ENCODE data around the gene COMP.

DNA sequence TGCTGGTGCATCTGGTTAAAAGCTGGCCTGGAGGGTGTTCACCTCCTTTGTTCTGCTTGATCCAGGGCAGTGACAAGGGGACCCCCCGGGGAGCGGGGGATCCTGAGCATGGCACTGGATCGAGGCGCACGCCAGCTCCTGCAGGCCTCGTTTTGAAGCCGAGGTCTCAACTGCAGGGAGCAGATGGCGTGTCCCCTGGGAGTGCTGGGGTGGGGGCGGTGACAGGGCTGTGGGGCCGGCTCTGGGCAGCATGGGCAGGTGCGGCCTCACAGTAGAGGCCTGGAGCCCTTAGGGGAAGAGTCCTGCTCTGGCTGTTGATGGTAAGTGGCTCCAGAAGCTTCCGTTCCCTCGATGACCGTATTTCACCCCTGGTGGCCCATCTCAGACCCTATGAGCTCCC lies 55.8 kb downstream of the COMP start:
- TF ChIP-seq, protein P1, sequence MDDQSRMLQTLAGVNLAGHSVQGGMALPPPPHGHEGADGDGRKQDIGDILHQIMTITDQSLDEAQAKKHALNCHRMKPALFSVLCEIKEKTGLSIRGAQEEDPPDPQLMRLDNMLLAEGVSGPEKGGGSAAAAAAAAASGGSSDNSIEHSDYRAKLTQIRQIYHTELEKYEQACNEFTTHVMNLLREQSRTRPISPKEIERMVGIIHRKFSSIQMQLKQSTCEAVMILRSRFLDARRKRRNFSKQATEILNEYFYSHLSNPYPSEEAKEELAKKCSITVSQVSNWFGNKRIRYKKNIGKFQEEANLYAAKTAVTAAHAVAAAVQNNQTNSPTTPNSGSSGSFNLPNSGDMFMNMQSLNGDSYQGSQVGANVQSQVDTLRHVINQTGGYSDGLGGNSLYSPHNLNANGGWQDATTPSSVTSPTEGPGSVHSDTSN (IDR thresholded peaks at IDR 0.05), result no peak
- TF ChIP-seq, protein P2, sequence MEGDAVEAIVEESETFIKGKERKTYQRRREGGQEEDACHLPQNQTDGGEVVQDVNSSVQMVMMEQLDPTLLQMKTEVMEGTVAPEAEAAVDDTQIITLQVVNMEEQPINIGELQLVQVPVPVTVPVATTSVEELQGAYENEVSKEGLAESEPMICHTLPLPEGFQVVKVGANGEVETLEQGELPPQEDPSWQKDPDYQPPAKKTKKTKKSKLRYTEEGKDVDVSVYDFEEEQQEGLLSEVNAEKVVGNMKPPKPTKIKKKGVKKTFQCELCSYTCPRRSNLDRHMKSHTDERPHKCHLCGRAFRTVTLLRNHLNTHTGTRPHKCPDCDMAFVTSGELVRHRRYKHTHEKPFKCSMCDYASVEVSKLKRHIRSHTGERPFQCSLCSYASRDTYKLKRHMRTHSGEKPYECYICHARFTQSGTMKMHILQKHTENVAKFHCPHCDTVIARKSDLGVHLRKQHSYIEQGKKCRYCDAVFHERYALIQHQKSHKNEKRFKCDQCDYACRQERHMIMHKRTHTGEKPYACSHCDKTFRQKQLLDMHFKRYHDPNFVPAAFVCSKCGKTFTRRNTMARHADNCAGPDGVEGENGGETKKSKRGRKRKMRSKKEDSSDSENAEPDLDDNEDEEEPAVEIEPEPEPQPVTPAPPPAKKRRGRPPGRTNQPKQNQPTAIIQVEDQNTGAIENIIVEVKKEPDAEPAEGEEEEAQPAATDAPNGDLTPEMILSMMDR (IDR thresholded peaks at IDR 0.05), result no peak
- TF ChIP-seq, protein P3, sequence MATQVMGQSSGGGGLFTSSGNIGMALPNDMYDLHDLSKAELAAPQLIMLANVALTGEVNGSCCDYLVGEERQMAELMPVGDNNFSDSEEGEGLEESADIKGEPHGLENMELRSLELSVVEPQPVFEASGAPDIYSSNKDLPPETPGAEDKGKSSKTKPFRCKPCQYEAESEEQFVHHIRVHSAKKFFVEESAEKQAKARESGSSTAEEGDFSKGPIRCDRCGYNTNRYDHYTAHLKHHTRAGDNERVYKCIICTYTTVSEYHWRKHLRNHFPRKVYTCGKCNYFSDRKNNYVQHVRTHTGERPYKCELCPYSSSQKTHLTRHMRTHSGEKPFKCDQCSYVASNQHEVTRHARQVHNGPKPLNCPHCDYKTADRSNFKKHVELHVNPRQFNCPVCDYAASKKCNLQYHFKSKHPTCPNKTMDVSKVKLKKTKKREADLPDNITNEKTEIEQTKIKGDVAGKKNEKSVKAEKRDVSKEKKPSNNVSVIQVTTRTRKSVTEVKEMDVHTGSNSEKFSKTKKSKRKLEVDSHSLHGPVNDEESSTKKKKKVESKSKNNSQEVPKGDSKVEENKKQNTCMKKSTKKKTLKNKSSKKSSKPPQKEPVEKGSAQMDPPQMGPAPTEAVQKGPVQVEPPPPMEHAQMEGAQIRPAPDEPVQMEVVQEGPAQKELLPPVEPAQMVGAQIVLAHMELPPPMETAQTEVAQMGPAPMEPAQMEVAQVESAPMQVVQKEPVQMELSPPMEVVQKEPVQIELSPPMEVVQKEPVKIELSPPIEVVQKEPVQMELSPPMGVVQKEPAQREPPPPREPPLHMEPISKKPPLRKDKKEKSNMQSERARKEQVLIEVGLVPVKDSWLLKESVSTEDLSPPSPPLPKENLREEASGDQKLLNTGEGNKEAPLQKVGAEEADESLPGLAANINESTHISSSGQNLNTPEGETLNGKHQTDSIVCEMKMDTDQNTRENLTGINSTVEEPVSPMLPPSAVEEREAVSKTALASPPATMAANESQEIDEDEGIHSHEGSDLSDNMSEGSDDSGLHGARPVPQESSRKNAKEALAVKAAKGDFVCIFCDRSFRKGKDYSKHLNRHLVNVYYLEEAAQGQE (IDR thresholded peaks at IDR 0.05; ENCODE audit: low read depth, low read length), result no peak
- TF ChIP-seq GABPA (IDR thresholded peaks at IDR 0.05; ENCODE audit: low read depth) (no peak), FOXM1 (IDR thresholded peaks at IDR 0.05; ENCODE audit: low read depth) (no peak)

All from SK-N-SH (cell line).